HEK293T (cell line): ENCODE results near the gene ZBTB46.
"Not testable (repeated sequence)": the region's sequence is repeated elsewhere in the genome, so short reads cannot be mapped to it uniquely, and the experiment has no call there.

Experiments used
- ARNT ChIP-seq: fragments of 450-650 bp; IDR thresholded peaks from 2 replicates; pipeline ENCODE4 v1.6.1; 2017; ENCODE audit warnings: mild to moderate bottlenecking
- BHLHE40 ChIP-seq: fragments of 450-650 bp; IDR thresholded peaks from 2 replicates; pipeline ENCODE4 v1.6.1; 2016; ENCODE audit warnings: mild to moderate bottlenecking, moderate library complexity, borderline replicate concordance
- FOXK2 ChIP-seq: fragments of 450-650 bp; IDR thresholded peaks from 2 replicates; pipeline ENCODE4 v1.6.1; 2016; ENCODE audit warnings: mild to moderate bottlenecking
- TF ChIP-seq, protein P1 (sequence below): fragments of 450-650 bp; IDR thresholded peaks from 2 replicates; pipeline ENCODE4 v1.6.1; 2016

DNA sequence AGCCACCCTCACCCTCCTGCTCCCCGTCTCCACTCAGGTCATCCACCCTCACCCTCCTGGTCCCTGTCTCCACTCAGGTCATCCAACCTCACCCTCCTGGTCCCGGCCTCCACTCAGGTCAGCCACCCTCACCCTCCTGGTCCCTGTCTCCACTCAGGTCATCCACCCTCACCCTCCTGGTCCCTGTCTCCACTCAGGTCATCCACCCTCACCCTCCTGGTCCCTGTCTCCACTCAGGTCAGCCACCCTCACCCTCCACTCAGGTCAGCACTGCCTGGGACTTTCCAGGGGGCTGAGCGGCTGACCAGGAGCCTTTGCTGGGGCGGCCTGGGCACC is 22.6 kb upstream of the ZBTB46 start:
- TF ChIP-seq ARNT, FOXK2, BHLHE40: not testable (repeated sequence)
- TF ChIP-seq, protein P1, sequence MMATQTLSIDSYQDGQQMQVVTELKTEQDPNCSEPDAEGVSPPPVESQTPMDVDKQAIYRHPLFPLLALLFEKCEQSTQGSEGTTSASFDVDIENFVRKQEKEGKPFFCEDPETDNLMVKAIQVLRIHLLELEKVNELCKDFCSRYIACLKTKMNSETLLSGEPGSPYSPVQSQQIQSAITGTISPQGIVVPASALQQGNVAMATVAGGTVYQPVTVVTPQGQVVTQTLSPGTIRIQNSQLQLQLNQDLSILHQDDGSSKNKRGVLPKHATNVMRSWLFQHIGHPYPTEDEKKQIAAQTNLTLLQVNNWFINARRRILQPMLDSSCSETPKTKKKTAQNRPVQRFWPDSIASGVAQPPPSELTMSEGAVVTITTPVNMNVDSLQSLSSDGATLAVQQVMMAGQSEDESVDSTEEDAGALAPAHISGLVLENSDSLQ: not testable (repeated sequence)
